Central memory CD8-positive, alpha-beta T cell (primary cell): ENCODE data around the gene TM4SF4.

ENCODE experiments used
- ATAC-seq: fragments of 150-1000 bp; cut with Tn5 transposase; replicated peaks from 2 replicates; pipeline ENCODE4 v1.10.0; 2022; ENCODE audit warnings: mild to moderate bottlenecking, moderate FRiP score, moderate number of reproducible peaks; ENCODE audit not compliant: poor library complexity, severe bottlenecking; ENCODE audit errors: extremely low read depth
- DNase-seq, 2 donors: peaks; one replicate each; pipeline ENCODE4 v3.0.0; 2021; ENCODE audit warnings: low spot score in 2 of 2
- H3K27ac Mint-ChIP-seq: one replicate; pipeline ENCODE4 v1.8.0; 2022; ENCODE audit warnings: low read depth, mild to moderate bottlenecking, moderate library complexity, mixed read lengths
- H3K27me3 Mint-ChIP-seq: one replicate; pipeline ENCODE4 v1.8.0; 2022; ENCODE audit warnings: mixed read lengths
- H3K36me3 Mint-ChIP-seq: one replicate; pipeline ENCODE4 v1.8.0; 2022; ENCODE audit warnings: mild to moderate bottlenecking, moderate library complexity, mixed read lengths; ENCODE audit not compliant: insufficient read depth
- H3K4me1 Mint-ChIP-seq: one replicate; pipeline ENCODE4 v1.8.0; 2022; ENCODE audit warnings: mixed read lengths
- H3K4me3 Mint-ChIP-seq: one replicate; pipeline ENCODE4 v1.8.0; 2022; ENCODE audit warnings: mild to moderate bottlenecking, moderate library complexity, mixed read lengths
- H3K9me3 Mint-ChIP-seq: one replicate; pipeline ENCODE4 v1.8.0; 2022; ENCODE audit warnings: mixed read lengths

The TM4SF4 gene

DNA sequence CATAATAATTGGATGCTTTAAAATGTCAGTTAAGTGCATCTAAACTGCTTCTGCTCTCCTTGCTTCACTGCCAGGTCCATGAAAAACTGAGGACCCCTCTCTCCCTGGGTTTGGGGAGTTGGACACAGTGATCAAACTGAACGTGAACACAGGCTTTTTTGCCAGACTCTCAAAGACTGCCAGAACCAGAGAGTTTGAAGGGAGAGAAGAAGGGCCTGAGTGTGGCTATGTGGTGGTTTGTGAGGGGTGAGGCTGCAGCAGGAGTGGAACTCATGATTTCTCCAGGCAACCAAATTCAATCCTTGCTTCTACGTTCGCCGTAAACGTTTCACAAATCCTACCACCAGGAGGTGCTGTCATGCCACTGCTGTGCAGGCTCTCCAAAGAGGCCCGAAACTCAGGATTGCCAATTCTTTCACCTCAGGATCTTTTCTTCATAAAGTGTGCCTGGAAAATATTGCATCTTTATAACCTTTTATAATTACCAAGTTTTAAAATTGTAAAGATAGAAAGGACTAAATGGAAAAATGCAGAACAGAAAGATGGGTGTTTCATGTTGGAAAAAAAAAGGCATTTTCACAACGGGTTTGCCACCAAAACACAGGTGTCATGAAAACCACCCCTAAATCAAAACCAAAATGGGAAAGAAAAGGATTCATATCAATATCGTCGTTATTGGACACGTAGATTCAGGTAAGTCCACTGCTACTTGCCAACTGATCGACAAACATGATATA is 19.7 kb downstream of the TM4SF4 start:
- Mint-ChIP-seq H3K27me3 (peaks cover 45% of the 10 kb centered on the region), H3K27ac (no peak overlapping the region), H3K36me3 (no peaks in the 10 kb centered on the region), H3K4me3 (no peak overlapping the region), H3K4me1 (no peaks in the 10 kb centered on the region), H3K9me3 (no peaks in the 10 kb centered on the region)
- ATAC-seq (no peak), DNase-seq (no peak)

DNA sequence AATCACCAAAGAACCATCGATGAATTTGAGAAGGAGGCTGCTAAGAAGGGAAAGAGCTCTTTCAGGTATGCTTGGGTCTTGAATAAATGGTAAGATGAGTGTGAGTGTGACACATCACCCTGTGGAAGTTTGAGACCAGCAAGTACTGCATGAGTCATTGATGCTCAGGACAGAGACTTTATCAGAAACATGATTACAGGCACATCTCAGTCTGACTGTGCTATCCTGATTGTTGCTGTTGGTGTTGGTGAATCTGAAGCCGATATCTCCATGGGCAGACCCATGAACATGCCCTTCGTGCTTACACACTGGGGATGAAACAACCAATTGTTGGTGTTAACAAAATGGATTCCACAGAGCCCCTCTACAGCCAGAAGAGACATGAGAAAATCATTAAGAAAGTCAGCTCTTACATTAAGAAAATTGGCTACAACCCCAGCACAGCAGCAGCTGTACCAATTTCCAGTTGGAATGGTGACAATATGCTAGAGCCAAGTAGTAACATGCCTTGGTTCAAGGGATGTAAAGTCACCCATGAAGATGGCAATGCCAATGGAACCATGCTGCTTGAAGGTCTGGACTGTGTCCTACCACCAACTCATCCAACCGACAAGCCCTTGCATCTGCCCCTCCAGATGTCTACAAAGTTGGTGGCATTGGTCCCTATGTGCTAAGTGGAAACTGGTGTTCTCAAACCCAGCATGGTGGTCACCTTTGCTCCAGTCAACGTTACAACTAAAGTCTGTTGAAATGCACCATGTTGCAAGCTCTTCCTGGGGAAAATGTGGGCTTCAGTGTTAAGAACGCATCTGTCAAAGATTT is 20.5 kb downstream of the TM4SF4 start:
- DNase-seq, result no peak
- Mint-ChIP-seq H3K27ac (no peak overlapping the region), H3K9me3 (no peaks in the 10 kb centered on the region), H3K4me1 (no peaks in the 10 kb centered on the region), H3K4me3 (no peak overlapping the region), H3K36me3 (no peaks in the 10 kb centered on the region), H3K27me3 (peaks cover 45% of the 10 kb centered on the region)
- no peak for ATAC-seq

DNA sequence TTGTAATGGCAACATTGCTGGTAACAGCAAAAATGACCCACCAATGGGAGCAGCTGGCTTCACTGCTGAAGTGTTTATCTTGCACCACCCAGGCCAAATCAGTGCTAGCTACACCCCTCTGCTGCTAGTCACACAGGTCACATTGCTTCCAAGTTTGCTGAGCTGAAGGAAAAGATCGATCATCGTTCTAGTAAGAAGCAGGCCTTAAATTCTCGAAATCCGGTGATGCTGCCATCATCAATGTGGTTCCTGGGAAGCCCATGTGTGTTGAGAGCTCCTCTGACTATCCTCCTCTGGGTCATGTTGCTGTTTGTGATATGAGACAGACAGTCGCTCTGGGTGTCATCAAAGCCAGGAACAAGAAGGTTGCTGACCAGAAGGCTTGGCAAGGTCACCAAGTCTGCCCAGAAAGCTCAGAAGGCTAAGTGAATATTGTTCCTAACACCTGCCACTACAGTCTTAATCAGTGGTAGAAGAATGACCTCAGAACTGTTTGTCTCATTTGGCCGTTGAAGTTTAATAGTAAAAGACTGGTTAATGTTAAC is 21.2 kb downstream of the TM4SF4 start:
- no peak for DNase-seq
- no peaks in the 10 kb centered on the region for H3K4me1 Mint-ChIP-seq
- H3K9me3 Mint-ChIP-seq, result no peaks in the 10 kb centered on the region
- H3K4me3 Mint-ChIP-seq, result no peak overlapping the region
- no peak for ATAC-seq
- H3K36me3 Mint-ChIP-seq, result no peaks in the 10 kb centered on the region
- no peak overlapping the region for H3K27ac Mint-ChIP-seq
- H3K27me3 Mint-ChIP-seq, result peaks cover 48% of the 10 kb centered on the region

DNA sequence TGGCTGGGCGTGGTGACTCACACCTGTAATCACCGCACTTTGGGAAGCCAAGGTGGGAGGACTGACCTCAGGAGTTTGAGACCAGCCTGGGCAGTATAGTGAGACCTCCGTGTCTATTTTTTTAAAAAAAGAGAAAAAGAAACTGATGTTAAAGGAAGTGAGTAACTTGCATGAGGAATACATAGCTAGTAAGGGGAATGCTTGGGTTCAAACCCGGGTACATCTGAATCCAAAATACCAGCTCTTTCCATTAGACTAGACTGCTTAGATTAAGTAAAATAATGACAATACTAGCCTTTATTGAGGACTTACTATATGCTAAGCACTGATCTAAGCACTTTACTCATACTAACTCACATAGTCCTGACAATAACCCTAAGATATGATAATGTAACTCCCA is 22.4 kb downstream of the TM4SF4 start:
- DNase-seq (no peak), ATAC-seq (no peak)
- H3K36me3 Mint-ChIP-seq, result no peaks in the 10 kb centered on the region
- H3K4me3 Mint-ChIP-seq, result no peak overlapping the region
- H3K4me1 Mint-ChIP-seq, result no peaks in the 10 kb centered on the region
- no peak overlapping the region for H3K27ac Mint-ChIP-seq
- H3K27me3 Mint-ChIP-seq, result peaks cover 51% of the 10 kb centered on the region
- H3K9me3 Mint-ChIP-seq, result no peaks in the 10 kb centered on the region

DNA sequence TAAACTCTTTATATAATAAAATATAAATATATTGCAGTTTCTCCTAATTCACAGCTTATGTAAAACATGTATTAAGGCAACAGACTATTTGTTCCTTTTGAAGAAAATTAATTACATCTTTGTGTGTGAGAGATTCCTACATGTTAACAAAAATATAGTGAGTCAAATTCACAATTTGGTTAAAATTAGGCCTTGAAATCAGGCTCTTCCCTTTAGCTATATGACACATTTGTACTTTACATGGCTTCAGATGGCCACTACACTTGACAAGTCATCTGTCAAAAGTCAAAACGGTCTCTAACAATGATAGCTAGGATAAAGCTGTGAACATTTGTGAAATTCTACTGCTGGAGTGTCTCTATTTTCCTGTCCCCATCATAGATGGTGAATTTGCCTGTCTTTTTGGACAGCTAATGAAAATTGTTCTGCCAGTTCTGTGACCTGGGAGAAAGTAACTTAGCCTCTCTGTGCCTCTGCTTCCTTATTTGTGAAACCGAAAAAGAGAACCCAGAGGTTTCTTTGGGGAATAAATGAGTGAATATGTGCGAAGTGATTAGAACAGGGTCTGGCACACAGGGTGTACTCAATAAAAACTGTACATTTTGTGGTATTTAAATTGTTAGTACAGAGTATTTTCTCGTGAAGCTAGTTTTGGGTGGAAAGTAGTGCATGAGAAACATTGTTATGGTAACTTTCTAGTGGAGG is 23.6 kb downstream of the TM4SF4 start:
- DNase-seq (no peak), ATAC-seq (no peak)
- Mint-ChIP-seq H3K27ac (no peak overlapping the region), H3K36me3 (no peaks in the 10 kb centered on the region), H3K4me1 (no peaks in the 10 kb centered on the region), H3K27me3 (peaks cover 45% of the 10 kb centered on the region), H3K4me3 (no peak overlapping the region), H3K9me3 (no peaks in the 10 kb centered on the region)

DNA sequence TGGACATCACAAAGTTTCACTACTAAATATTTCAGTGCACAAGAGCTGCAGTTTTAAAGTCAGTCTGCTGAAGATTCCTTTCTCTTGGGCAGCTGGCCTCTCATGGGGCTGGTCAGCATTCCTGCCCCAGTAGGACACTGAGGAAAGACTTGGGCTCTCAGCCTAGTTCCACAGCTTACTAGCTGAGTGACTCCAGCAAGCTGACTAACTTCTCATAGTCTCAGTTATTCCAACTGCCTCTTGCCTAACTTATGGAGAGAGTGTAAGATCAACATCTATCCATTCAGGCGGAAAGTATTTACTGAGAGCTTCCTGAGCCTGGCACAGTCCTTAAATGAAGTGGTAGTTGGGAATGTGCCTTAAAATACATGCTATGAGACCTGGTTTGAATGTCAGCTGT is 27.0 kb downstream of the TM4SF4 start:
- no peaks in the 10 kb centered on the region for H3K36me3 Mint-ChIP-seq
- no peak for DNase-seq
- no peak overlapping the region for H3K27ac Mint-ChIP-seq

DNA sequence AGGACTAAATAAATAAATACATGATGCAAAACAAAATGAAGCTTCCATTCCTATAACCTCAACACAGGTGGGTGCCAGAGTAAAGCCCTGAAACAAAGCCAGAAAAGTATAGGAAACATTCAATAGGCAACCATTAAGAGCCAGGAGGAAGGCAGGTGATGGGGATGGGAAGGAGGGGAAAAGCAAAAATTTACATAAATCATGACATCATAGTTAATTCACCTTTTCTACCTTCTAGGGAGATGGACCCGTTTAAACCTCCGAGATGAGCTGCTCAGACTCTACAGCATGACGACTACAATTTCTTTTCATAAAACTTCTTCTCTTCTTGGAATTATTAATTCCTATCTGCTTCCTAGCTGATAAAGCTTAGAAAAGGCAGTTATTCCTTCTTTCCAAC is 27.9 kb downstream of the TM4SF4 start:
- DNase-seq (no peak), ATAC-seq (no peak)
- Mint-ChIP-seq H3K4me1 (no peaks in the 10 kb centered on the region), H3K27ac (no peak overlapping the region), H3K27me3 (peaks cover 26% of the 10 kb centered on the region), H3K36me3 (no peaks in the 10 kb centered on the region), H3K4me3 (no peak overlapping the region), H3K9me3 (no peaks in the 10 kb centered on the region)

More for the DNA sequence above, 27.0 kb downstream of the TM4SF4 start:
- ATAC-seq, result no peak
- Mint-ChIP-seq H3K9me3 (no peaks in the 10 kb centered on the region), H3K4me1 (no peaks in the 10 kb centered on the region), H3K4me3 (no peak overlapping the region), H3K27me3 (peaks cover 20% of the 10 kb centered on the region)

DNA sequence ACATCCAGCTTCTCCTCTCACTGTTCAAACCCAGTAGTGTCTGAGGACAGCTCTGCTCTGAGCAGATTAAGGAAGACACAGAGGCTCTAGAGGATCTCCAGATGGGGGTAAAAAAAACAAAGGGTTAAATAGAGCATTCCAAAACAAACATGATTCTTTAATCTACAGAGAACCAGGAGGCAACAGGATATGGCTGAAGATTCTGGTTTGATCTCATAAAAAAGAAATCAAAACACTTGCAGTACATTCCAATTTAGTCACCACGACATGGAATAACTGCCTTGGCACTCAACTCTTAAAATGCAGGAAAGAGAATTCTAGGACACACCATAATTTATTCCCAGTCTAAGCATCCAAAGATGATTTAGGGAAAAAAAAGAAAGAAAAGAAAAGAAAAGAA is 32.0 kb downstream of the TM4SF4 start:
- Mint-ChIP-seq H3K36me3 (no peaks in the 10 kb centered on the region), H3K27ac (no peak overlapping the region), H3K27me3 (peaks cover 23% of the 10 kb centered on the region), H3K9me3 (no peaks in the 10 kb centered on the region), H3K4me3 (no peak overlapping the region), H3K4me1 (no peaks in the 10 kb centered on the region)
- DNase-seq (no peak), ATAC-seq (no peak)

DNA sequence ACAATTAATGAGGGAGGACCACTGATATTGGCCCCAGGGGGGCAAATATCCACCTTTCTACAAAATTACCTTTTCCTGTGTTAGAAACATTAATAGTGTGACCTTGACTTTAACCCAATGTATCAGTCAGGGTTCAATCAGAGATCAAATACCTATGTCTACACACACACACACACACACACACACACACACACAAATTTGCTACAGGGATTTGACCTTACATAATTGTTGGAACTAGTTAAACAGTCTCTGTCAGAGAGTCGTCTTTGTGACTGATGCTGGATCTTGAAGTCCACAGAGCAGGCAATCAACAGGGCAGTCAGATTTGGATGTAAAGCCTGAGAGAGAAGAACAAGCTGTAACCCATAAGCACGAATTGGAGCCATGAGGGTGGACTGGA is 32.5 kb downstream of the TM4SF4 start:
- no peaks in the 10 kb centered on the region for H3K4me1 Mint-ChIP-seq
- DNase-seq, result no peak
- H3K9me3 Mint-ChIP-seq, result no peaks in the 10 kb centered on the region
- no peak for ATAC-seq
- no peaks in the 10 kb centered on the region for H3K36me3 Mint-ChIP-seq
- H3K27me3 Mint-ChIP-seq, result peaks cover 22% of the 10 kb centered on the region
- H3K4me3 Mint-ChIP-seq, result no peak overlapping the region
- H3K27ac Mint-ChIP-seq, result no peak overlapping the region

DNA sequence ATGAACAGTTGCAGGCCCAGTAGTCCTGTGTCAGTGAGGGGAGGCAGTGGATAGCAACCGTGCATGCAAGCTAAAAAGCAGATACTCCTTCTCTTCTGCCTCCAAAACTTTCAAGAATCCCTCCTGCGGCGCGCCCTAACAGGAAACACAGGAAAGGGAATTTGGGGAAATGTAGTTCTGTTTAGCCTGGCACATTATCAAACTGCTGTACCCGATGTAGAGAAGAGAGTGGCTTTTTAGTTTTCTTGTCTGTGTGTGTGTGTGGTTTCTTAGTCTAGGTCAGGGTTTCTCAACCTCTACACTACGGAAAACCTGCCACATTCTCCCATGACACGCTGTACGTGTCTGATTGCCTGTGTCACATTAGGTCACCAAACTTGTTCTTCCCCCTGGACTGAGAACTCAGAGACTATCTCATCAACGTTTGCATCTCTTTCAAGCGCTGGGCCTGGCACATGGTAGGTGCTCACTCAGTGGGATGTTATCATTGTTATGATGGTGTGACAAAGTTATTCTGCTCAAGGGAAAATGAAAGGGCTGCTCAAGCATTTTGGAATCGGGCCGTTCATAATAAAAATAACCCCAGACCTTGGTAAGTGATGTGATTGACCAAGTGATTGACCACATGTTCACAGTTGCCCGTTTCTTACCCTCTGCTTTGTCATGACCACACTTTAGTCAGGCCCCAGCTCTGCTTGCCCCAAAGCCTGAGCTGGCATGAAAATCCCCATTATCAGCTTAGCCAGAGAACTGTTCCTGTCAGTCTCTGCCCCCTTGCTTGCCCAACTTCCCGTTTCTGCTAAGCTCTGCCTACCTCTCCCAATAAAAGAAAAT is 33.2 kb downstream of the TM4SF4 start:
- Mint-ChIP-seq H3K27me3 (peaks cover 30% of the 10 kb centered on the region), H3K4me3 (no peak overlapping the region), H3K36me3 (no peaks in the 10 kb centered on the region), H3K4me1 (peaks cover 7% of the 10 kb centered on the region), H3K27ac (no peak overlapping the region), H3K9me3 (no peaks in the 10 kb centered on the region)
- DNase-seq (no peak), ATAC-seq (no peak)

DNA sequence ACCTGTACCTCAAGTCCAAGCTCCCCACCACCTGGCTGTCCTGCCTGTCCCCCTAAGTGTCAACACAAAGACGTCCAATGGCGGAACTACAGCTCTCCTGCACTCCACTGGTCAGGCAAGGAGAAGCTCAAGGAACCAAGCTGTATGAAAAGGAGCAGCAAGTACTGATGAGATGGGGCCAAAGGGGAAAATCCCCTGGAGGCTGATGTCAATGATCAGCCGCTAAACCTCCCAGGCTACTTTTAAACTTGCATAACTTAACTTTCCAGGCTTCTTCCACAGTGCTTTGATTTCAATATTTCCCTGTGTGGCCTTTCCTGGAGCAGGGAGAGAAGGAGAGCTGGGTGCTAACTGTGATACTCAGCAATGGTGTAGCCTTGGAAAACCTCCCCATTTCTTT is 35.0 kb downstream of the TM4SF4 start:
- no peaks in the 10 kb centered on the region for H3K36me3 Mint-ChIP-seq

DNA sequence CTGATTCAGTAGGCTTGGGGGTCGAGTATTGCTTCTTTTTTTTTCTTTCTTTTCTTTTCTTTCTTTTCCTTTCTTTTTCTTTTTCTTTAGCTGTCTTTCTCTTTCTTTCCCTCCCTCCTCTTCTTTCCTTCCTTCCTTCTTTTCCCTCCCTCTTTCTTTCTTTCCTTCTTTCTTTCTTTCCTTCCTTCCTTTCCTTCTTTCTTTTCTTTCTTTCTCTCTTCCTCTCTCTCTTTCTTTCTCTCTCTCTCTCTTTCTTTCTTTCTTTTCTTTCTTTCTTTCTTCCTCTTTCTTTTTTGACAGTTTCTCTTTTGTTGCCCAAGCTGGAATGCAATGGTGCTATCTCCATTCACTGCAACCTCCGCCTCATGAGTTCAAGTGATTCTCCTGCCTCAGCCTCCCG is 36.0 kb downstream of the TM4SF4 start:
- Mint-ChIP-seq H3K27me3 (peaks cover 31% of the 10 kb centered on the region), H3K36me3 (no peaks in the 10 kb centered on the region), H3K9me3 (no peaks in the 10 kb centered on the region), H3K4me1 (peaks cover 7% of the 10 kb centered on the region), H3K4me3 (no peak overlapping the region), H3K27ac (no peak overlapping the region)
- no peak for DNase-seq
- ATAC-seq, result no peak

More for the DNA sequence above, 35.0 kb downstream of the TM4SF4 start:
- DNase-seq (no peak), ATAC-seq (no peak)
- Mint-ChIP-seq H3K9me3 (no peaks in the 10 kb centered on the region), H3K4me1 (peaks cover 7% of the 10 kb centered on the region), H3K27me3 (peaks cover 31% of the 10 kb centered on the region), H3K27ac (no peak overlapping the region), H3K4me3 (no peak overlapping the region)
